Stimulated activated CD4-positive, alpha-beta T cell treated with anti-CD3 and anti-CD28 coated beads, Interleukin-15, amount 100 ng/mL, for 48 hours (primary cell): ENCODE results near the gene CSTF2T.
"Not testable (repeated sequence)": the region's sequence is repeated elsewhere in the genome, so short reads cannot be mapped to it uniquely, and the experiment has no call there.

Experiments
- DNase-seq, 2 donors: peaks; one replicate each; pipeline ENCODE4 v3.0.0-alpha.2; 2020; ENCODE audit warnings: low read depth in 2 of 2

CSTF2T gene

GRCh38 chr10:51696251-51696650 is 3.1 kb downstream of the CSTF2T start:
- no peak for DNase-seq

- DNase-seq: no peak
These were observed 5.2 kb downstream of the CSTF2T start for GRCh38 chr10:51694086-51694768.

GRCh38 chr10:51691135-51691534 is 8.3 kb downstream of the CSTF2T start:
- DNase-seq: no peak

GRCh38 chr10:51689536-51689935 is 9.9 kb downstream of the CSTF2T start:
- no peak for DNase-seq

- DNase-seq: not testable (repeated sequence)
These were observed 10.6 kb downstream of the CSTF2T start for GRCh38 chr10:51688826-51689225.

GRCh38 chr10:51687296-51687695 is 12.1 kb downstream of the CSTF2T start:
- no peak for DNase-seq

GRCh38 chr10:51685768-51686167 is 13.6 kb downstream of the CSTF2T start:
- no peak for DNase-seq

GRCh38 chr10:51683031-51683691 is 16.2 kb downstream of the CSTF2T start:
- DNase-seq: no peak

- no peak for DNase-seq
These were observed 19.6 kb downstream of the CSTF2T start for GRCh38 chr10:51679841-51680240.

- no peak for DNase-seq
These were observed 24.3 kb downstream of the CSTF2T start for GRCh38 chr10:51675088-51675487.

- DNase-seq: no peak
These were observed 27.3 kb downstream of the CSTF2T start for GRCh38 chr10:51672039-51672535.

GRCh38 chr10:51669041-51669440 is 30.4 kb downstream of the CSTF2T start:
- DNase-seq: no peak

- no peak for DNase-seq
These were observed 31.1 kb downstream of the CSTF2T start for GRCh38 chr10:51668336-51668689.

GRCh38 chr10:51667678-51668335 is 31.6 kb downstream of the CSTF2T start:
- DNase-seq: no peak

GRCh38 chr10:51666456-51666855 is 32.9 kb downstream of the CSTF2T start:
- DNase-seq: no peak

- no peak for DNase-seq
These were observed 36.3 kb downstream of the CSTF2T start for GRCh38 chr10:51663086-51663485.

- no peak for DNase-seq
These were observed 40.1 kb downstream of the CSTF2T start for GRCh38 chr10:51659344-51659743.

- no peak for DNase-seq
These were observed 41.4 kb downstream of the CSTF2T start for GRCh38 chr10:51658000-51658399.

- no peak for DNase-seq
These were observed 42.9 kb downstream of the CSTF2T start for GRCh38 chr10:51656503-51656902.

GRCh38 chr10:51654918-51655317 is 44.5 kb downstream of the CSTF2T start:
- DNase-seq: no peak

- no peak for DNase-seq
These were observed 46.4 kb downstream of the CSTF2T start for GRCh38 chr10:51653025-51653424.

- no peak for DNase-seq
These were observed 48.3 kb downstream of the CSTF2T start for GRCh38 chr10:51651063-51651462.

- DNase-seq: no peak
These were observed 50.3 kb downstream of the CSTF2T start for GRCh38 chr10:51649064-51649463.
